K562 (cell line): ENCODE results near the gene OR2S2. TPM values are rescaled to one million over a fixed set of nuclear protein-coding genes. Genes with fewer than 3 reads are reported as not detected.
A peak's percentile ranks its signal among the peaks of the same experiment; 100 is the strongest.

Source experiments
- ATAC-seq: fragments of 200-7000 bp; cut with Tn5 transposase; 3 replicates; pipeline ENCODE4 v1.9.1; 2020; ENCODE audit warnings: moderate library complexity
- BruUV-seq: library from RNA; stranded (reverse); fragments of 400-500 nt; replicated peaks from 2 replicates; lab custom pipeline; 2021; lab: Mats Ljungman, UMichigan
- CTCF ChIA-PET: fragments of 300-600 bp; formaldehyde crosslinking; extraction: SDS; loops from one replicate; lab custom pipeline; 2021; ENCODE audit warnings: low intra/inter-chr PET ratio; lab: Yijun Ruan, JAX
- POLR2A ChIA-PET: fragments of 300-600, 350-650 bp; sonication (Branson Sonifier 250); formaldehyde crosslinking; extraction: SDS; loops from one replicate; lab custom pipeline; 2021; ENCODE audit warnings: antibody characterized with exemption, inconsistent platforms; lab: Yijun Ruan, JAX
- DNase-seq, 4 experiments: peaks; one replicate each; pipeline versions ENCODE4 v3.0.0 to v3.0.0-alpha.2; 2011 to 2018; ENCODE audit warnings: low spot score in 3 of 4, mixed read lengths in 3 of 4; ENCODE audit errors: extremely low read depth in 1 of 4
- FAIRE-seq: peaks from 2 replicates; lab custom pipeline; 2011; peaks lifted over from hg19 to GRCh38; lab: Jason Lieb, UNC
- H2AFZ ChIP-seq: 2 replicates; pipeline ENCODE4 v1.6.0; 2011; ENCODE audit warnings: low read depth, low read length, control low read depth, inconsistent platforms
- H3K27ac ChIP-seq: fragments of 200-600 bp; 3 replicates; pipeline ENCODE4 v1.8.0; 2011; ENCODE audit warnings: low read depth, mild to moderate bottlenecking, control low read depth, inconsistent platforms, low read length, moderate library complexity, mixed read lengths; ENCODE audit errors: extremely low read depth
- H3K27me3 ChIP-seq, 2 experiments: fragments of 300-600 bp in 1 of 2; 2 replicates in 1 of 2; 3 replicates in 1 of 2; pipeline versions ENCODE4 v1.6.0 to v1.8.0; 2011; ENCODE audit warnings: inconsistent platforms in 2 of 2, low read length in 2 of 2, mild to moderate bottlenecking in 1 of 2, mixed read lengths in 1 of 2, moderate library complexity in 1 of 2; ENCODE audit not compliant: control insufficient read depth in 2 of 2, insufficient read depth in 2 of 2
- H3K36me3 ChIP-seq: fragments of 300-600 bp; 3 replicates; pipeline ENCODE4 v1.8.0; 2011; ENCODE audit warnings: mild to moderate bottlenecking, low read length, inconsistent platforms; ENCODE audit not compliant: control insufficient read depth, insufficient read depth
- H3K4me1 ChIP-seq, 2 experiments: fragments of 200-600 bp in 1 of 2; replicated peaks in 1 of 2; 2 replicates in 1 of 2; 3 replicates in 1 of 2; pipeline versions ENCODE4 v1.5.1 to v1.8.0; 2011; ENCODE audit warnings: inconsistent platforms in 2 of 2, low read length in 2 of 2, mild to moderate bottlenecking in 1 of 2, mixed read lengths in 1 of 2, moderate library complexity in 1 of 2; ENCODE audit not compliant: control insufficient read depth in 2 of 2, insufficient read depth in 2 of 2
- H3K4me2 ChIP-seq: 2 replicates; pipeline ENCODE4 v1.6.1; 2011; ENCODE audit warnings: low read length, control low read depth, inconsistent platforms, mixed read lengths; ENCODE audit not compliant: insufficient read depth
- H3K4me3 ChIP-seq: fragments of 200-600 bp; sonication (generic), shearing (Covaris generic); 2 replicates; pipeline ENCODE4 v1.5.1; 2016; ENCODE audit warnings: control low read depth, inconsistent platforms
- H3K79me2 ChIP-seq: fragments of 200-600 bp; 3 replicates; pipeline ENCODE4 v1.8.0; 2011; ENCODE audit warnings: low read length, inconsistent platforms; ENCODE audit not compliant: control insufficient read depth, insufficient read depth
- H3K9ac ChIP-seq, 2 experiments: 2 replicates each; pipeline versions ENCODE4 v1.6.0 to v1.6.1; 2011; ENCODE audit warnings: low read depth in 2 of 2, low read length in 2 of 2, control low read depth in 1 of 2, inconsistent platforms in 1 of 2, mild to moderate bottlenecking in 1 of 2, mixed read lengths in 1 of 2; ENCODE audit not compliant: insufficient read depth in 1 of 2
- H3K9me1 ChIP-seq: one replicate; pipeline ENCODE4 v1.6.0; 2011; ENCODE audit warnings: inconsistent platforms, mild to moderate bottlenecking, low read length, moderate library complexity; ENCODE audit not compliant: control insufficient read depth, insufficient read depth
- H3K9me3 ChIP-seq: replicated peaks from 2 replicates; pipeline ENCODE4 v1.5.1; 2011; ENCODE audit warnings: low read depth, low read length, inconsistent platforms; ENCODE audit not compliant: control insufficient read depth, insufficient read depth
- H4K20me1 ChIP-seq: replicated peaks from 2 replicates; pipeline ENCODE4 v1.6.1; 2011; ENCODE audit warnings: low read length, inconsistent platforms, mixed read lengths; ENCODE audit not compliant: control insufficient read depth, insufficient read depth
- BCL6 ChIP-seq: fragments of 250-450 bp; sonication (Bioruptor Pico); IDR thresholded peaks from 2 replicates; pipeline ENCODE4 v1.4.0; 2020
- CHD1 ChIP-seq: fragments of 200-600 bp; sonication (generic); IDR thresholded peaks from one replicate; pipeline ENCODE4 v1.6.1; 2012; ENCODE audit warnings: mild to moderate bottlenecking, moderate library complexity, low read length, inconsistent platforms
- HDAC6 ChIP-seq: IDR thresholded peaks from 2 replicates; pipeline ENCODE4 v1.6.1; 2012; ENCODE audit warnings: low read depth, mild to moderate bottlenecking, control low read depth, inconsistent platforms, low read length, moderate library complexity
- LARP7 ChIP-seq: fragments of 450-650 bp; IDR thresholded peaks from 2 replicates; pipeline ENCODE4 v1.6.1; 2016
- MBD2 ChIP-seq: sonication (generic); IDR thresholded peaks from 2 replicates; pipeline ENCODE4 v1.6.1; 2016; ENCODE audit warnings: low read depth, borderline replicate concordance
- NFYB ChIP-seq: IDR thresholded peaks from 2 replicates; pipeline ENCODE4 v1.6.1; 2011; ENCODE audit warnings: mild to moderate bottlenecking, moderate library complexity; ENCODE audit not compliant: insufficient read length; ENCODE audit errors: extremely low read depth
- PHF20 ChIP-seq: fragments of 450-650 bp; IDR thresholded peaks from 2 replicates; pipeline ENCODE4 v1.6.1; 2018; ENCODE audit not compliant: partially characterized antibody
- POLR3A ChIP-seq: IDR thresholded peaks from 2 replicates; pipeline ENCODE4 v1.6.1; 2011; ENCODE audit warnings: borderline replicate concordance, mild to moderate bottlenecking, moderate library complexity; ENCODE audit not compliant: insufficient read length, insufficient read depth; ENCODE audit errors: extremely low read depth
- RAD51 ChIP-seq: fragments of 450-650 bp; IDR thresholded peaks from 2 replicates; pipeline ENCODE4 v1.7.1; 2016; ENCODE audit warnings: low read depth, mild to moderate bottlenecking, borderline replicate concordance
- RBBP5 ChIP-seq: fragments of 200-600 bp; sonication (generic); IDR thresholded peaks from 2 replicates; pipeline ENCODE4 v1.6.1; 2012; ENCODE audit warnings: borderline replicate concordance, mild to moderate bottlenecking, low read length, control low read depth, inconsistent platforms; ENCODE audit not compliant: insufficient read depth, poor library complexity, severe bottlenecking
- TCF7L2 ChIP-seq: fragments of 150-350 bp; IDR thresholded peaks from 2 replicates; pipeline ENCODE4 v1.6.1; 2016; ENCODE audit warnings: low read depth, mild to moderate bottlenecking, low read length, moderate library complexity
- WHSC1 ChIP-seq: IDR thresholded peaks from one replicate; pipeline ENCODE4 v1.6.1; 2012; ENCODE audit warnings: low read length, control low read depth, inconsistent platforms
- ZNF436 ChIP-seq: fragments of 250-450, 450-650 bp; sonication (Bioruptor Pico); formaldehyde crosslinking; IDR thresholded peaks from 2 replicates; pipeline ENCODE4 v1.7.0; 2020; ENCODE audit warnings: mild to moderate bottlenecking
- ZZZ3 ChIP-seq: fragments of 450-650 bp; IDR thresholded peaks from 2 replicates; pipeline ENCODE4 v1.6.1; 2016; ENCODE audit warnings: antibody characterized with exemption, mild to moderate bottlenecking, moderate library complexity
- WGBS: fragments of 100-300 bp; shearing (Covaris generic); methylation state at CpG from one replicate; pipeline ENCODE4 v1.1.6; 2016; ENCODE audit warnings: low coverage, mixed read lengths; ENCODE audit not compliant: insufficient coverage; ENCODE audit errors: missing lambda C conversion rate; 5-methylcytosine and 5-hydroxymethylcytosine counted together
- in situ Hi-C: fragments of 300-500 bp; cut with MboI; formaldehyde crosslinking; loops from 4 replicates; pipeline ENCODE4 v1.15.0; 2018; ENCODE audit warnings: inconsistent platforms, mixed read lengths
- intact Hi-C: fragments of 100-400 bp; cut with micrococcal nuclease; formaldehyde crosslinking; loops from 2 replicates; pipeline ENCODE4 v1.14.2; 2022
- polyA plus RNA-seq, 8 experiments: library from polyadenylated mRNA; depleted of rRNA in 4 of 8; stranded (reverse) in 5 of 8; unstranded in 3 of 8; fragments of >200 nt; fragmentation: Nextera tagmentation in 2 of 8; fragmentation: Illumina TruSeq in 1 of 8; extraction: Ambion mirVana in 2 of 8; extraction: Trizol in 1 of 8; gene quantifications; 2 replicates each; pipeline versions ENCODE4 v1.2.1 to v1.2.3, GENCODE V29; 2011 to 2014; ENCODE audit warnings: inconsistent platforms in 1 of 8, missing spikeins in 1 of 8
- total RNA-seq, 7 experiments: library from RNA; depleted of rRNA in 6 of 7; stranded (reverse); fragments of >200 nt in 6 of 7; fragmentation: Illumina TruSeq in 2 of 7; extraction: Trizol in 2 of 7; gene quantifications; 2 replicates each; pipeline versions ENCODE4 v1.2.1 to v1.2.3, GENCODE V29; 2011 to 2021; ENCODE audit warnings: low replicate concordance in 1 of 7
- TF ChIP-seq, protein P1 (sequence below): fragments of 450-650 bp; IDR thresholded peaks from 2 replicates; pipeline ENCODE4 v1.6.1; 2017; ENCODE audit warnings: mild to moderate bottlenecking, moderate library complexity

OR2S2 gene
- total and polyA plus RNA-seq, 9 of the 15 experiments (the other 6 are each of a cell fraction or from before 2014, with no cell fraction given): not detected

DNA sequence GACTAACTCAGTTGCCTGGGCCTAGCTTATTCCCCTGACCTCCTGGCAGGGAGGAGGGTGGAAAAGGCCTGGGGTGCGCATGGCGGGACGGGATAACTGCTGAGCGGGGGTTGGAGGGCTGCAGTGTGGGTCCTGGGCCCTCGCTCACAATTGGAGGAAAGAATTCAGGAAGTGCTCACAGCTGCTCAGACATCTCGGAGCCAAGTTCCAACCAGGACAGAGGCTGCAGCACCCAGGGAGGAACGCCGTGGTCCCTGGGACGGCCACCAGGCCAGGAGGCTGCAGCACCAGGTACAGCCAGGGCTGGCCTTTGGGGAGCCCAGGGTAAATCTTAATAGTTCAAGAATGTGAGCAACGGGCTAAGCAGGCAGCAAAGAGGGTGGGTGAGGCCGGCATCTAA is 48.7 kb downstream of the OR2S2 start, which contains the start of gene SPAAR:
Gene SPAAR, plus strand, starts transcription at position 217 of the 400 bp plus-strand sequence. CDS start 974 bp downstream, outside the sequence.
- no peak within 1 kb of the TSS for H3K4me3 ChIP-seq
- ChIA-PET POLR2A (no interaction called here), CTCF (no interaction called here)
- FAIRE-seq (no peak), ATAC-seq (no peak)
- peaks cover 13 to 50% of the 10 kb centered on the region in 2 experiments; a peak in 4 of 5 replicates for H3K4me1 ChIP-seq
- 79% methylated on average over 6 of the region's 11 CpGs for WGBS
- in situ Hi-C loops: no loop called here
- no peak within 1 kb of the TSS for H2AFZ ChIP-seq
- no TSS peak for BruUV-seq
- peak within 1 kb of the TSS in 1 of 2 experiments; percentile 9; a peak in 1 of 4 replicates for H3K9ac ChIP-seq
- no peak within 1 kb of the TSS for H3K4me2 ChIP-seq
- no peaks in the 10 kb centered on the region for H3K79me2 ChIP-seq
- H3K27ac ChIP-seq: no peak within 1 kb of the TSS
- H3K27me3 ChIP-seq: no peaks in the 10 kb centered on the region
- no peak for TF ChIP-seq RAD51
- TF ChIP-seq ZZZ3: no peak
- no peak for TF ChIP-seq POLR3A
- TF ChIP-seq BCL6 (CRISPR knock-in tag): no peak
- TF ChIP-seq, all 486 proteins: peak for 0
- no peak for DNase-seq
- H4K20me1 ChIP-seq: no peaks in the 10 kb centered on the region
- intact Hi-C loops: no loop called here
- no peaks in the 10 kb centered on the region for H3K36me3 ChIP-seq
- H3K9me3 ChIP-seq: no peaks in the 10 kb centered on the region
- no peaks in the 10 kb centered on the region for H3K9me1 ChIP-seq

DNA sequence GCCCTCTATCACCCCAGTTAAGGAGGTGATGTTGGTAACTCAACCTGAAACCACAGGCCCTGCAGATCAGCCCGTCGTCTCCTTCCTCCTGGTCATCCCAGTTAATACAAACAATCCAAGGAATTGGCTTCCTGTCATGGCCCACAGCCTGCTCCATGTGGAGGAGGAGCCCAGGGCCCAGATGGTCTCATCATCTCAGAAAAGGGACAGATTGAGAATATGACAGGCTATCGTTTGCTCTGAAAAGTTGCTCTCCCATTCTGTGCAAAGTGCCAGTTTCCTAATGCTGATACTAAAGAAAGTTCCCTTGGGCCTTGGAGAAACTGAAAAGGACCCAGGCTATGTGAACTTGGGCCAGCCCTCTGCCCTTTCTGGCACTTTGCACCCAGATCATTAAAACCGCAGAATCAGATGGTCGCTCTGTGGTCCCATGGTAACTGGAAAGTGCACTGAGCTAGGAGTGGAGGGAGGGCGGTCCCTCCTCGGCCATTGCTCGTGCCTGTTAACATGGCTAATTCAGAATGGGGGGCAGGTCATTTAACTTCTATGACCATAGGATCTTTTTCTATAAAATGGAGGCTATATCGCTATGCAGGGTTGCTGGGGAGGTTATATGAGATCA is 49.3 kb downstream of the OR2S2 start:
- Histone ChIP-seq H3K27me3 (no peaks in the 10 kb centered on the region), H3K4me1 (peaks cover 9 to 46% of the 10 kb centered on the region in 2 experiments; a peak in 4 of 5 replicates), H4K20me1 (no peaks in the 10 kb centered on the region), H3K9ac (no peak overlapping the region), H3K79me2 (no peaks in the 10 kb centered on the region), H3K9me3 (no peaks in the 10 kb centered on the region), H3K27ac (no peak overlapping the region), H3K4me3 (no peak overlapping the region), H2AFZ (no peak overlapping the region), H3K36me3 (no peaks in the 10 kb centered on the region), H3K9me1 (no peaks in the 10 kb centered on the region), H3K4me2 (no peak overlapping the region)
- no peak for ATAC-seq
- WGBS: 66% methylated on average over 7 of the region's 9 CpGs
- intact Hi-C loops (no loop called here), in situ Hi-C loops (no loop called here)
- FAIRE-seq: no peak
- POLR2A ChIA-PET: no interaction called here
- CTCF ChIA-PET: no interaction called here
- no peak for DNase-seq
- no TSS peak for BruUV-seq
- TF ChIP-seq RBBP5 (no peak), NFYB (no peak), ZNF436 (CRISPR knock-in tag) (no peak), PHF20 (no peak), TCF7L2 (no peak), HDAC6 (no peak), WHSC1 (no peak), MBD2 (no peak), CHD1 (no peak), LARP7 (no peak)
- TF ChIP-seq, protein P1, sequence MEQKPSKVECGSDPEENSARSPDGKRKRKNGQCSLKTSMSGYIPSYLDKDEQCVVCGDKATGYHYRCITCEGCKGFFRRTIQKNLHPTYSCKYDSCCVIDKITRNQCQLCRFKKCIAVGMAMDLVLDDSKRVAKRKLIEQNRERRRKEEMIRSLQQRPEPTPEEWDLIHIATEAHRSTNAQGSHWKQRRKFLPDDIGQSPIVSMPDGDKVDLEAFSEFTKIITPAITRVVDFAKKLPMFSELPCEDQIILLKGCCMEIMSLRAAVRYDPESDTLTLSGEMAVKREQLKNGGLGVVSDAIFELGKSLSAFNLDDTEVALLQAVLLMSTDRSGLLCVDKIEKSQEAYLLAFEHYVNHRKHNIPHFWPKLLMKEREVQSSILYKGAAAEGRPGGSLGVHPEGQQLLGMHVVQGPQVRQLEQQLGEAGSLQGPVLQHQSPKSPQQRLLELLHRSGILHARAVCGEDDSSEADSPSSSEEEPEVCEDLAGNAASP: no peak
